Stomach smooth muscle (tissue), 2 donors: ENCODE measurements around the gene TMPRSS9.
A peak's percentile ranks its signal among the peaks of the same experiment; 100 is the strongest.
"Not testable (repeated sequence)": the region's sequence is repeated elsewhere in the genome, so short reads cannot be mapped to it uniquely, and the experiment has no call there.

Experiments
- H3K27ac ChIP-seq: one replicate; pipeline ENCODE4 v1.7.0; 2013; ENCODE audit warnings: mild to moderate bottlenecking, low read length, inconsistent platforms
- H3K27me3 ChIP-seq, 2 donors: one replicate each; pipeline ENCODE4 v1.7.0; 2013; ENCODE audit warnings: low read length in 2 of 2; ENCODE audit not compliant: insufficient read depth in 2 of 2, control insufficient read depth in 1 of 2
- H3K36me3 ChIP-seq, 2 donors: one replicate each; pipeline ENCODE4 v1.7.0; 2013; ENCODE audit warnings: low read length in 2 of 2; ENCODE audit not compliant: control insufficient read depth in 2 of 2, insufficient read depth in 2 of 2
- H3K4me1 ChIP-seq: one replicate; pipeline ENCODE4 v1.7.0; 2013; ENCODE audit warnings: low read length; ENCODE audit not compliant: control insufficient read depth, insufficient read depth
- H3K4me3 ChIP-seq, 2 donors: one replicate each; pipeline ENCODE4 v1.7.0; 2013; ENCODE audit warnings: low read length in 2 of 2
- H3K9ac ChIP-seq, 2 donors: one replicate each; pipeline ENCODE4 v1.7.0; 2013; ENCODE audit warnings: low read length in 2 of 2, mild to moderate bottlenecking in 1 of 2
- H3K9me3 ChIP-seq, 2 donors: one replicate each; pipeline ENCODE4 v1.7.0; 2013; ENCODE audit warnings: low read length in 2 of 2; ENCODE audit not compliant: control insufficient read depth in 2 of 2
- donor health status: healthy.
- donor health status: Pancreatic carcinoma.

TMPRSS9 gene

DNA sequence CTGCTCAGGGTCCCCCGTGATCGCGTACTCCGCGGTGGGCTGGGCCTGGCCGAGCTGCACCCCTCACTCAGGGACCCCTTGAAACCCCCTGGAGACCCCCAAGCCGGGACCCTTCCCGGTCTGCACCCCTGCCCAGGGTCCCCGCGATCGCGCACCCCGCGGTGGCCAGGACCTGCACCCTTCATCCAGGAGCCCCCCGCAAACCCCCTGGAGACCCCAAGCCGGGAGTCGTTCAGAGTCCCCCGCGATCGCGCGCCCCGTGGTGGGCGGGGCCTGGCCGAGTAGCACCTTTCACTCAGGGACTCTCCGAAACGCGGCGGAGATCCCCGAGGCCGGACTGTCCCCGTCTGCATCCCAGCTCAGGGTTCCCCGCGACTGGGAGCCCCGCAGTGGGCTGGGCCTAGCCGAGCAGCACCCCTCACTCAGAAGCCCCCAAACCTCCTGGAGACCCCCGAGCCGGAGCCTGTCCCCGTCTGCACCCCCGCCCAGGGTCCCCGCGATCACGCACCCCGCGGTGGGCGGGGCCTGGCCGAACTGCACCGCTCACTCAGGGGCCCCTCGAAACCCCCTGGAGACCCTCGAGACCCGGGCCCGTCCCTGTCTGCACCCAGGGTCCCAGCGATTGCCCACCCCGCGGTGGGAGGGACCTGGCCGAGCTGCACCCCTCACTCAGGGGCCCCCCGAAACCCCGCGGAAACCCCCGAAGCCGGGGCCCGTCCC lies 95.9 kb downstream of the TMPRSS9 start:
- Histone ChIP-seq H3K9me3 (no peaks in the 10 kb centered on the region), H3K27ac (no peak overlapping the region), H3K9ac (peak overlapping the region; percentile 62 to 72), H3K27me3 (no peaks in the 10 kb centered on the region), H3K4me1 (peaks cover 15% of the 10 kb centered on the region), H3K4me3 (peak overlapping the region; percentile 70 to 82), H3K36me3 (no peaks in the 10 kb centered on the region)

- Histone ChIP-seq H3K36me3 (no peaks in the 10 kb centered on the region), H3K4me3 (peak overlapping the region in 1 of 2 donors; percentile 82), H3K27ac (peak overlapping the region; percentile 31), H3K9me3 (no peaks in the 10 kb centered on the region), H3K4me1 (peaks cover 23% of the 10 kb centered on the region), H3K27me3 (no peaks in the 10 kb centered on the region), H3K9ac (no peak overlapping the region)
Observed at GRCh38 chr19:2457394-2458037, 97.5 kb downstream of the TMPRSS9 start.

- Histone ChIP-seq H3K36me3 (no peaks in the 10 kb centered on the region), H3K9me3 (no peaks in the 10 kb centered on the region), H3K4me1 (peaks cover 25% of the 10 kb centered on the region), H3K27ac (no peak overlapping the region), H3K9ac (no peak overlapping the region), H3K4me3 (no peak overlapping the region), H3K27me3 (no peaks in the 10 kb centered on the region)
Observed at GRCh38 chr19:2458054-2458453, 98.0 kb downstream of the TMPRSS9 start.

- not testable (repeated sequence) for H3K36me3 ChIP-seq, H3K27ac ChIP-seq, H3K9ac ChIP-seq, H3K27me3 ChIP-seq, H3K4me3 ChIP-seq, H3K9me3 ChIP-seq
- peaks cover 26% of the 10 kb centered on the region for H3K4me1 ChIP-seq
Observed at GRCh38 chr19:2458776-2459175, 98.7 kb downstream of the TMPRSS9 start.

DNA sequence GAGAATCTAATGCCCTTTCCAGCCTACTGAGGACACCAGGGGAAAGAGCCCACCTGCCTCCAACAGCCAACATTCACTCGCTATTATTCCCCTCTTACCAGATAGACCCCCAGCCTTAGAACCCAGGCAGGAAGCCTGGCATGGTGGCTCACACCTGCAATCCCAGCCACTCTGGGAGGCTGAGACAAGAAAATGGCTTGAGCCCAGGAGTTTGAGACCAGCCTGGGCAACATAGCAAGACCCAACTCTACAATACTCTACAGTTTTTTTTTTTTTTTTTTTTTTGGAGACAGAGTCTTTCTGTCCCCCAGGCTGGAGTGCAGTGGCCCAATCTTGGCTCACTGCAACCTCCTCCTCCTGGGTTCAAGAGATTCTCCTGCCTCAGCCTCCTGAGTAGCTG lies 100.2 kb downstream of the TMPRSS9 start:
- Histone ChIP-seq H3K36me3 (no peaks in the 10 kb centered on the region), H3K27me3 (no peaks in the 10 kb centered on the region), H3K9me3 (no peaks in the 10 kb centered on the region), H3K9ac (no peak overlapping the region), H3K4me1 (peaks cover 26% of the 10 kb centered on the region), H3K4me3 (no peak overlapping the region), H3K27ac (no peak overlapping the region)

DNA sequence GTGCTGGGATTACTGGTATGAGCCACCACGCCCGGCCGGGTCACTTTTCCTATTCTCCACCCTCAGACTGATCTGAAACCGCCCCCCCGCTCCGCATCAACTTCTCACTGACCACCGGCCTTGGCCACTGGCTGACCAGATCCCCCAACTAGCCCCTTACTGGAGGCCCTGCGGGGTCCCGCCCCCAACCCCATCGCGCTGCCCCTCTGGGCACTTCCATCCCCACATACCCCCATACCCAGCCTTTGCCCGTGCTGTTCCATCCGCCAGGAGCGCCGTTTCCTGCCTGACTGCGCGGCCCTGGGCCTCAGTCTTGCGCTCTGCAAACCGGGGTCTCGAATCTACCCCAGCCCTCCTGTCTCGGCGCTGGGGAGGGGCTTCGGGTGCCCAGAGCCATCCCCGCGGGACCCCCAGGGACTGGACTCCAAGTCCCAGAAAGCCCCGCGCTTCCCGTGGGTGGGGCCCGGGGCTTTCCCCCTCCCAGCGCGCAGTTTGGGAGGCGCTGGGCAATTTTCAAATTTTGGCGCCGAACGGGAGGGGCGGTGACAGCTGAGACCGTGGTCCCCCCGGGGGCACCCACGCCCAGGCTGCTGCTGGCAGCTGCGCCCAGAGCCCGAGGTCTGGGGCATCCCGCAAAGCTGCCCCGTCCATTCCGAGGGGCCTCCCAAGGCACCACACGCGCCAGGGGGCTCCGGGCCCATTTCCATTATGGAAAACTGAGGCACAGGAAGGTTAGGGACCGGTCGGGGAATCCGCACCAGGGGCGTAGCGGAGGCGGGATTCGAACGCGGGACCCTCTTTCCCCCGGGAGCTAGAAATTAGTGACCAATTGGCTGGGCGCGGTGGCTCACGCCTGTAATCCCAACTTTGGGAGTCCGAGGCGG lies 101.9 kb downstream of the TMPRSS9 start:
- H3K9ac ChIP-seq = peak overlapping the region; percentile 47 to 53
- no peaks in the 10 kb centered on the region for H3K27me3 ChIP-seq
- H3K4me1 ChIP-seq = peaks cover 15% of the 10 kb centered on the region
- peak overlapping the region; percentile 71 to 76 for H3K4me3 ChIP-seq
- H3K27ac ChIP-seq = no peak overlapping the region
- H3K9me3 ChIP-seq = no peaks in the 10 kb centered on the region
- no peaks in the 10 kb centered on the region for H3K36me3 ChIP-seq

GRCh38 chr19:2462635-2463421 lies 102.8 kb downstream of the TMPRSS9 start:
- Histone ChIP-seq H3K27ac (peak overlapping the region; percentile 31), H3K9ac (peak overlapping the region in 1 of 2 donors; percentile 12), H3K9me3 (no peaks in the 10 kb centered on the region), H3K27me3 (no peaks in the 10 kb centered on the region), H3K4me1 (peaks cover 12% of the 10 kb centered on the region), H3K4me3 (peak overlapping the region; percentile 57 to 76), H3K36me3 (no peaks in the 10 kb centered on the region)

DNA sequence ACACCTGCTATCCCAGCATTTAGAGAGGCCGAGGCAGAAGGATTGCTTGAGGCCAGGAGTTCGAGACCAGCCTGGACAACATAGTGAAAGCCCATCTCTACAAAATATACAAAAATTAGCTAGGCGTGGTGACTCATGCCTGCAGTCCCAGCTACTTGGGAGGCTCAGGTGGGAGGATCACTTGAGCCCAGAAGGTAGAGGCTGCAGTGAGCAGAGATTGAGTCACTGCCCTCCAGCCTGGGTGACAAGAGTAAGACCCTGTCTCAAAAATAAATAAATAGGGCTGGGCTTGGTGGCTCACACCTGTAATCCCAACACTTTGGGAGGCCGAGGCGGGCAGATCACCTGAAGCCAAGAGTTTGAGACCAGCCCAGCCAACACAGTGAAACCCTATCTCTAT lies 103.6 kb downstream of the TMPRSS9 start:
- H3K4me3 ChIP-seq, H3K36me3 ChIP-seq, H3K9ac ChIP-seq, H3K27me3 ChIP-seq, H3K9me3 ChIP-seq: not testable (repeated sequence)
- H3K27ac ChIP-seq = peak overlapping the region; percentile 31
- H3K4me1 ChIP-seq = peaks cover 12% of the 10 kb centered on the region

DNA sequence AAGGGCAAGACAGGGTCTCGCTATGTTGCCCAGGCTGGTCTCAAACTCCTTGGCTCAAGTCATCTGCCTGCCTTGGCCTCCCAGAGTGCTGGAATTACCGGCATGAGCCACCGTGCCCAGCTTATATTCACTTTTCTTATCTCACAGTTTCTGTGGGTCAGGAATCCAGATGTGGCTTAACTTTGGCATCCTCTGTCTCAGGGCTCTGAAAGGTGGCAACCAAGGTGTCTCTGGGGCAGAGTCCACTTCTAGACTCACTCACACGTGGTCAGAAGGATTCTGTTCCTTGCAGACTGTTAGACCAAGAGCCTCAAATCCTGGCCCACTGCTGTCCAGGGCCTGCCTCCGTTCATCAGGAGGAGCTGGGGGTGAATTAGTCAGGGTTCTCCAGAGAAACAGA lies 104.3 kb downstream of the TMPRSS9 start:
- Histone ChIP-seq H3K9me3 (no peaks in the 10 kb centered on the region), H3K4me3 (no peak overlapping the region), H3K36me3 (no peaks in the 10 kb centered on the region), H3K9ac (no peak overlapping the region), H3K27ac (no peak overlapping the region), H3K27me3 (no peaks in the 10 kb centered on the region), H3K4me1 (peaks cover 12% of the 10 kb centered on the region)

DNA sequence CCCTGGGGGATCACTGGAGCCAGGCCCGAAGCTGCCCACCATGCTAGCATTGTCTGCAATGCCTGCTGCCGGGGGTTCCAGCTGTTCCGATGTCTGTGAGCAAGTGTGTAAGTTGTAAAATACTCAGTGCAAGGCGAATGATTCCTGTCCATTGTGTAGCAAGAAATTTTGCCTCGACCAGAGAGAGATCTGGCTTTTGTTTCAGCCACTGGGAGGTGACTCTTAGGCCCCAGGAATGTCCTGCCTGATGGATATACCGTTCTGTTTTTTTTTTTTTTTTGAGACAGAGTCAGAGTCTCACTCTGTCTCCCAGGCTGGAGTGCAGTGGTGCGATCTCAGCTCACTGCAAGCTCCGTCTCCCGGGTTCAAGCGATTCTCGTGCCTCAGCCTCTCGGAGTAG lies 108.5 kb downstream of the TMPRSS9 start:
- H3K4me1 ChIP-seq = no peaks in the 10 kb centered on the region
- H3K36me3 ChIP-seq = no peaks in the 10 kb centered on the region
- no peaks in the 10 kb centered on the region for H3K27me3 ChIP-seq
- no peak overlapping the region for H3K9ac ChIP-seq
- no peaks in the 10 kb centered on the region for H3K9me3 ChIP-seq
- no peak overlapping the region for H3K27ac ChIP-seq
- no peak overlapping the region for H3K4me3 ChIP-seq
